HepG2 (cell line): Measurements from ENCODE around the gene ASIC3. TPM values are rescaled to one million over a fixed set of nuclear protein-coding genes. Genes with fewer than 3 reads are reported as not detected.

Experiments used
- CENPT ChIP-seq: sonication (generic); formaldehyde crosslinking; IDR thresholded peaks from 2 replicates; pipeline ENCODE4 v1.8.0; 2022; ENCODE audit warnings: low read depth, mild to moderate bottlenecking, moderate library complexity, missing genetic modification reagents
- DNMT3B ChIP-seq: conservative IDR thresholded peaks from 2 replicates; pipeline ENCODE4 v1.6.1; 2016; ENCODE audit warnings: missing biosample characterization, control low read depth
- GATAD1 ChIP-seq: IDR thresholded peaks from 2 replicates; pipeline ENCODE4 v1.6.1; 2016; ENCODE audit warnings: missing genetic modification reagents, missing compliant biosample characterization
- KAT8 ChIP-seq: IDR thresholded peaks from 2 replicates; pipeline ENCODE4 v1.6.1; 2016; ENCODE audit warnings: missing genetic modification reagents, missing compliant biosample characterization
- KLF16 ChIP-seq, 2 experiments: sonication (generic) in 1 of 2; formaldehyde crosslinking in 1 of 2; IDR thresholded peaks; 2 replicates each; pipeline versions ENCODE4 v1.6.1 to v1.8.0; 2016 to 2023; ENCODE audit warnings: missing genetic modification reagents in 2 of 2, missing compliant biosample characterization in 1 of 2
- MXD4 ChIP-seq: IDR thresholded peaks from 2 replicates; pipeline ENCODE4 v1.6.1; 2016; ENCODE audit warnings: mild to moderate bottlenecking, missing biosample characterization, missing genetic modification reagents
- POLR2A ChIP-seq, 2 experiments: IDR thresholded peaks; 2 replicates each; pipeline ENCODE4 v1.6.1; 2011; ENCODE audit warnings: low read depth in 2 of 2, low read length in 2 of 2, mild to moderate bottlenecking in 1 of 2, moderate library complexity in 1 of 2; ENCODE audit not compliant: insufficient read depth in 1 of 2
- PPARG ChIP-seq: conservative IDR thresholded peaks from 2 replicates; pipeline ENCODE4 v1.6.1; 2016; ENCODE audit warnings: missing biosample characterization, missing genetic modification reagents
- YY1 ChIP-seq: IDR thresholded peaks from 2 replicates; pipeline ENCODE4 v1.6.1; 2011; ENCODE audit warnings: low read length, low read depth, moderate library complexity, mild to moderate bottlenecking; ENCODE audit not compliant: insufficient read depth, insufficient replicate concordance
- ZFY ChIP-seq: sonication (generic); formaldehyde crosslinking; IDR thresholded peaks from 2 replicates; pipeline ENCODE4 v1.4.0; 2020; ENCODE audit warnings: missing genetic modification reagents
- ZNF484 ChIP-seq: sonication (generic); formaldehyde crosslinking; IDR thresholded peaks from 2 replicates; pipeline ENCODE4 v1.5.1; 2020; ENCODE audit warnings: mild to moderate bottlenecking, low read depth, missing genetic modification reagents, borderline replicate concordance
- ZNF709 ChIP-seq: sonication (generic); formaldehyde crosslinking; IDR thresholded peaks from 2 replicates; pipeline ENCODE4 v1.5.0; 2020; ENCODE audit warnings: mild to moderate bottlenecking, missing genetic modification reagents
- ZNF737 ChIP-seq: sonication (generic); formaldehyde crosslinking; IDR thresholded peaks from 2 replicates; pipeline ENCODE4 v1.5.0; 2020; ENCODE audit warnings: missing genetic modification reagents, mild to moderate bottlenecking, borderline replicate concordance
- polyA plus RNA-seq, 8 experiments: library from polyadenylated mRNA; depleted of rRNA in 3 of 8; stranded (reverse) in 7 of 8; unstranded in 1 of 8; fragments of >200 nt; fragmentation: Illumina TruSeq in 4 of 8; extraction: Trizol in 4 of 8; gene quantifications; 2 replicates each; pipeline versions ENCODE4 v1.2.1 to v1.2.3, GENCODE V29; 2011 to 2016; ENCODE audit warnings: low read depth in 4 of 8, missing spikeins in 1 of 8, mixed read lengths in 1 of 8; ENCODE audit not compliant: insufficient read depth in 1 of 8
- total RNA-seq, 5 experiments: library from RNA; depleted of rRNA; stranded (reverse); fragments of >200 nt; fragmentation: Illumina TruSeq; extraction: Trizol; gene quantifications; 2 replicates each; pipeline ENCODE4 v1.2.3, GENCODE V29; 2016; ENCODE audit warnings: low read depth in 1 of 5
- TF ChIP-seq, protein P1 (sequence below): sonication (generic); formaldehyde crosslinking; IDR thresholded peaks from 2 replicates; pipeline ENCODE4 v1.5.0; 2020; ENCODE audit warnings: missing genetic modification reagents, mild to moderate bottlenecking, borderline replicate concordance
- TF ChIP-seq, protein P2 (sequence below): sonication (generic); formaldehyde crosslinking; IDR thresholded peaks from 2 replicates; pipeline ENCODE4 v1.4.0; 2020; ENCODE audit warnings: mild to moderate bottlenecking, missing genetic modification reagents
- TF ChIP-seq, protein P3 (sequence below): sonication (generic); formaldehyde crosslinking; IDR thresholded peaks from 2 replicates; pipeline ENCODE4 v1.4.0; 2020; ENCODE audit warnings: missing genetic modification reagents
- TF ChIP-seq, protein P4 (sequence below): sonication (generic); formaldehyde crosslinking; IDR thresholded peaks from 2 replicates; pipeline ENCODE4 v1.4.0; 2020; ENCODE audit warnings: missing genetic modification reagents
- TF ChIP-seq, protein P5 (sequence below): sonication (generic); formaldehyde crosslinking; IDR thresholded peaks from 2 replicates; pipeline ENCODE4 v1.5.1; 2020; ENCODE audit warnings: mild to moderate bottlenecking, moderate library complexity, missing genetic modification reagents
- TF ChIP-seq, protein P6 (sequence below): sonication (generic); formaldehyde crosslinking; IDR thresholded peaks from 2 replicates; pipeline ENCODE4 v1.4.0; 2020; ENCODE audit warnings: missing genetic modification reagents, low read depth, mild to moderate bottlenecking, borderline replicate concordance

Gene ASIC3
- total and polyA plus RNA-seq, 2 of the 13 experiments (the other 11 are each of a cell fraction or from before 2014, with no cell fraction given) = 0.51 TPM; not detected in 1

DNA sequence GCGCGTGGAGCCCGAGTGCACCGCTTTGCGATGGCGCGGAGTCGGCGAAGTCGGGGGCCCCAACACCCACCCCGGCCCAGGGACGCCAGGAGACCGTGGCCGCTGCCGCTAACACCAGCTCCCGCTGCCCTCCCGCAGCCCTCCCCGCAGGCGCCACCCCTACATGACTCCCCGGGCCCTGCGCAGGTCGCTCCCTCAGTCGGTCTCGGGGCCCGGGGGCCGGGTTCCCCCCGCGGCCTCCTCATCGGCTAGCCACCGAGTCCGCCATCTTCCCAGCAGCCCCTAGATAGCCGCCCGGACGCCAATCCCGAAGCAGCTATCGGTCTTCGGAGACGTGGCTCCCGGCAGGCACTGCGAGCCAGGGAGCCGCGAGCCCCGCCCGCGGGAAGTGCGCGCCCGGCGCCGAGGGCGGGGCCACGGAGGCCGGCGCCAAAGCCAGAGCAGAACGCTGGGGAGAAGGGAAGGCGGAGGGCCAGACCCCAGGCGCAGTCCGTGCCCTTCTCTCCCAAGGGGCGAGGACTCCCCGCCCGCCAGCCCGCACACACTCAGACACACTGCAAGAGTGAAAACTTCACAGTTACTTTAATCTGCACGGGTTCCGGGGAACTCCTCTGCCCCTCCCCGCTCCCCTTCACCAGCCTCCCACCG is 32.3 kb downstream of the ASIC3 start, which contains the start of gene FASTK (continued):
- TF ChIP-seq, protein P1, sequence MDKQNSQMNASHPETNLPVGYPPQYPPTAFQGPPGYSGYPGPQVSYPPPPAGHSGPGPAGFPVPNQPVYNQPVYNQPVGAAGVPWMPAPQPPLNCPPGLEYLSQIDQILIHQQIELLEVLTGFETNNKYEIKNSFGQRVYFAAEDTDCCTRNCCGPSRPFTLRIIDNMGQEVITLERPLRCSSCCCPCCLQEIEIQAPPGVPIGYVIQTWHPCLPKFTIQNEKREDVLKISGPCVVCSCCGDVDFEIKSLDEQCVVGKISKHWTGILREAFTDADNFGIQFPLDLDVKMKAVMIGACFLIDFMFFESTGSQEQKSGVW (CRISPR knock-in tag) = no peak; the same call in 1 of the 2 replicates
- TF ChIP-seq, protein P2, sequence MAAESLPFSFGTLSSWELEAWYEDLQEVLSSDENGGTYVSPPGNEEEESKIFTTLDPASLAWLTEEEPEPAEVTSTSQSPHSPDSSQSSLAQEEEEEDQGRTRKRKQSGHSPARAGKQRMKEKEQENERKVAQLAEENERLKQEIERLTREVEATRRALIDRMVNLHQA (CRISPR knock-in tag) = no peak
- TF ChIP-seq, protein P3, sequence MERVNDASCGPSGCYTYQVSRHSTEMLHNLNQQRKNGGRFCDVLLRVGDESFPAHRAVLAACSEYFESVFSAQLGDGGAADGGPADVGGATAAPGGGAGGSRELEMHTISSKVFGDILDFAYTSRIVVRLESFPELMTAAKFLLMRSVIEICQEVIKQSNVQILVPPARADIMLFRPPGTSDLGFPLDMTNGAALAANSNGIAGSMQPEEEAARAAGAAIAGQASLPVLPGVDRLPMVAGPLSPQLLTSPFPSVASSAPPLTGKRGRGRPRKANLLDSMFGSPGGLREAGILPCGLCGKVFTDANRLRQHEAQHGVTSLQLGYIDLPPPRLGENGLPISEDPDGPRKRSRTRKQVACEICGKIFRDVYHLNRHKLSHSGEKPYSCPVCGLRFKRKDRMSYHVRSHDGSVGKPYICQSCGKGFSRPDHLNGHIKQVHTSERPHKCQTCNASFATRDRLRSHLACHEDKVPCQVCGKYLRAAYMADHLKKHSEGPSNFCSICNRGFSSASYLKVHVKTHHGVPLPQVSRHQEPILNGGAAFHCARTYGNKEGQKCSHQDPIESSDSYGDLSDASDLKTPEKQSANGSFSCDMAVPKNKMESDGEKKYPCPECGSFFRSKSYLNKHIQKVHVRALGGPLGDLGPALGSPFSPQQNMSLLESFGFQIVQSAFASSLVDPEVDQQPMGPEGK (CRISPR knock-in tag) = peak; percentile 83
- peak; percentile 93 for TF ChIP-seq ZFY (CRISPR knock-in tag)
- TF ChIP-seq ZNF709 (CRISPR knock-in tag) = peak; percentile 93
- no peak for TF ChIP-seq ZNF484 (CRISPR knock-in tag)
- TF ChIP-seq, protein P4, sequence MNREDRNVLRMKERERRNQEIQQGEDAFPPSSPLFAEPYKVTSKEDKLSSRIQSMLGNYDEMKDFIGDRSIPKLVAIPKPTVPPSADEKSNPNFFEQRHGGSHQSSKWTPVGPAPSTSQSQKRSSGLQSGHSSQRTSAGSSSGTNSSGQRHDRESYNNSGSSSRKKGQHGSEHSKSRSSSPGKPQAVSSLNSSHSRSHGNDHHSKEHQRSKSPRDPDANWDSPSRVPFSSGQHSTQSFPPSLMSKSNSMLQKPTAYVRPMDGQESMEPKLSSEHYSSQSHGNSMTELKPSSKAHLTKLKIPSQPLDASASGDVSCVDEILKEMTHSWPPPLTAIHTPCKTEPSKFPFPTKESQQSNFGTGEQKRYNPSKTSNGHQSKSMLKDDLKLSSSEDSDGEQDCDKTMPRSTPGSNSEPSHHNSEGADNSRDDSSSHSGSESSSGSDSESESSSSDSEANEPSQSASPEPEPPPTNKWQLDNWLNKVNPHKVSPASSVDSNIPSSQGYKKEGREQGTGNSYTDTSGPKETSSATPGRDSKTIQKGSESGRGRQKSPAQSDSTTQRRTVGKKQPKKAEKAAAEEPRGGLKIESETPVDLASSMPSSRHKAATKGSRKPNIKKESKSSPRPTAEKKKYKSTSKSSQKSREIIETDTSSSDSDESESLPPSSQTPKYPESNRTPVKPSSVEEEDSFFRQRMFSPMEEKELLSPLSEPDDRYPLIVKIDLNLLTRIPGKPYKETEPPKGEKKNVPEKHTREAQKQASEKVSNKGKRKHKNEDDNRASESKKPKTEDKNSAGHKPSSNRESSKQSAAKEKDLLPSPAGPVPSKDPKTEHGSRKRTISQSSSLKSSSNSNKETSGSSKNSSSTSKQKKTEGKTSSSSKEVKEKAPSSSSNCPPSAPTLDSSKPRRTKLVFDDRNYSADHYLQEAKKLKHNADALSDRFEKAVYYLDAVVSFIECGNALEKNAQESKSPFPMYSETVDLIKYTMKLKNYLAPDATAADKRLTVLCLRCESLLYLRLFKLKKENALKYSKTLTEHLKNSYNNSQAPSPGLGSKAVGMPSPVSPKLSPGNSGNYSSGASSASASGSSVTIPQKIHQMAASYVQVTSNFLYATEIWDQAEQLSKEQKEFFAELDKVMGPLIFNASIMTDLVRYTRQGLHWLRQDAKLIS (CRISPR knock-in tag) = no peak; the same call in 1 of the 2 replicates
- TF ChIP-seq, protein P5, sequence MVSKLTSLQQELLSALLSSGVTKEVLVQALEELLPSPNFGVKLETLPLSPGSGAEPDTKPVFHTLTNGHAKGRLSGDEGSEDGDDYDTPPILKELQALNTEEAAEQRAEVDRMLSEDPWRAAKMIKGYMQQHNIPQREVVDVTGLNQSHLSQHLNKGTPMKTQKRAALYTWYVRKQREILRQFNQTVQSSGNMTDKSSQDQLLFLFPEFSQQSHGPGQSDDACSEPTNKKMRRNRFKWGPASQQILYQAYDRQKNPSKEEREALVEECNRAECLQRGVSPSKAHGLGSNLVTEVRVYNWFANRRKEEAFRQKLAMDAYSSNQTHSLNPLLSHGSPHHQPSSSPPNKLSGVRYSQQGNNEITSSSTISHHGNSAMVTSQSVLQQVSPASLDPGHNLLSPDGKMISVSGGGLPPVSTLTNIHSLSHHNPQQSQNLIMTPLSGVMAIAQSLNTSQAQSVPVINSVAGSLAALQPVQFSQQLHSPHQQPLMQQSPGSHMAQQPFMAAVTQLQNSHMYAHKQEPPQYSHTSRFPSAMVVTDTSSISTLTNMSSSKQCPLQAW = 0 out of 2 replicates have a peak, but pooled peaks have one; percentile 18
- TF ChIP-seq MXD4 (CRISPR knock-in tag) = no peak
- no peak for TF ChIP-seq ZNF737 (CRISPR knock-in tag)
- no peak for TF ChIP-seq CENPT (CRISPR knock-in tag)
- TF ChIP-seq, protein P6, sequence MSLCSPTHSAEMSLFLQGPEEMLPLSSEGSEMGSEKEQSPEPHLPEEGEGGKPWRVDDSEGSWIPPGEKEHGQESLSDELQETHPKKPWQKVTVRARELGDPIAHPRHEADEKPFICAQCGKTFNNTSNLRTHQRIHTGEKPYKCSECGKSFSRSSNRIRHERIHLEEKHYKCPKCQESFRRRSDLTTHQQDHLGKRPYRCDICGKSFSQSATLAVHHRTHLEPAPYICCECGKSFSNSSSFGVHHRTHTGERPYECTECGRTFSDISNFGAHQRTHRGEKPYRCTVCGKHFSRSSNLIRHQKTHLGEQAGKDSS (CRISPR knock-in tag) = peak; percentile 31
- peak; percentile 31; the same call in 1 of the 2 replicates for TF ChIP-seq PPARG (CRISPR knock-in tag)
- peak in 1 of 2 experiments; percentile 77; a peak in 2 of 4 replicates for TF ChIP-seq POLR2A (IDR thresholded peaks at IDR 0.05; ENCODE audit: insufficient read depth in 1 of 2, low read depth in 2 of 2, low read length in 2 of 2)
- TF ChIP-seq KLF16 (CRISPR knock-in tag; IDR thresholded peaks at IDR 0.05) = no peak; a peak in 1 of 4 replicates
- TF ChIP-seq GATAD1 = peak; percentile 93
- TF ChIP-seq KAT8 (CRISPR knock-in tag) = peak; percentile 85
- no peak for TF ChIP-seq DNMT3B
- TF ChIP-seq YY1 = peak; percentile 97
